Measurements from ENCODE around the gene HNRNPA1.

DNA sequence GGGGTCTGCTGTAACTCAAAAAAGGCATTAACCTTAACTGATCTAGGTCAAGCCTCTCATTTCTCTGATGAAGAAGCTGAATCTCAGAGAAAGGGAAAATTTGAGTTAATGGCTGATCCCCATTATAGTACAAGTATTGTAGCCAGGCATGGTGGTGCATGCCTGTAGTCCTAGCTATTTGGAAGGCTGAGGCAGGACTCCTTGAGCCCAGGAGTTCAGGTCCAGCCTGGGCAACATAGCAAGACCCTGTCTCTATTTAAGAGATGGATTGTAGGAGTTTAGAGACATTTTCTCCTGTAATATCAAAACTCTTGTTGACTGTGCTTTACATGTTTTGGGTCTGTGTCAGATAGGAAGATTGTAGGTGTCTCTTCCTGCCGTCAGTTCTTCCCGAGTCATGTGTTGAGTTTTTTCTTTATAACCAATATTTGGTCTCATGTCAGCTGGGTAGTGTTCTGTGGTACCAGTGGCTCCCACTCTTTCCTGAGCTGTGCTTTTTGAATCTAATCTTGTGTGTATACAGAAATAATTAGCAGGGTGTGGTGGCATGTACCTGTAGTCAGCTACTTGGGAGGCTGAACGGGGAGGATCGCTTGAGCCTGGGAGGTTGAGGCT, 53.0 kb downstream of the HNRNPA1 start:
- TF ChIP-seq HDGF (IDR thresholded peaks at IDR 0.05; ENCODE audit: borderline replicate concordance) (no peak), L3MBTL2 (conservative IDR thresholded peaks at IDR 0.05) (no peak), BHLHE40 (IDR thresholded peaks at IDR 0.05; ENCODE audit: borderline replicate concordance) (no peak), SP1 (IDR thresholded peaks at IDR 0.05) (no peak), FOXK2 (IDR thresholded peaks at IDR 0.05) (no peak), SUZ12 (IDR thresholded peaks at IDR 0.05) (no peak), FOXM1 (IDR thresholded peaks at IDR 0.05; ENCODE audit: borderline replicate concordance) (no peak)
